Activated CD4-positive, alpha-beta T cell treated with anti-CD3 and anti-CD28 coated beads for 1 hour (primary cell): ENCODE data around the gene IFI44.

Source experiments
- DNase-seq: peaks from one replicate; pipeline ENCODE4 v3.0.0-alpha.2; 2020

The IFI44 gene

GRCh38 chr1:78649628-78650027, at the start of gene IFI44:
Gene IFI44 (plus strand): TSS chr1:78649831. CDS start chr1:78650196, 365 bp downstream.
- peak; percentile 76 for DNase-seq

DNA sequence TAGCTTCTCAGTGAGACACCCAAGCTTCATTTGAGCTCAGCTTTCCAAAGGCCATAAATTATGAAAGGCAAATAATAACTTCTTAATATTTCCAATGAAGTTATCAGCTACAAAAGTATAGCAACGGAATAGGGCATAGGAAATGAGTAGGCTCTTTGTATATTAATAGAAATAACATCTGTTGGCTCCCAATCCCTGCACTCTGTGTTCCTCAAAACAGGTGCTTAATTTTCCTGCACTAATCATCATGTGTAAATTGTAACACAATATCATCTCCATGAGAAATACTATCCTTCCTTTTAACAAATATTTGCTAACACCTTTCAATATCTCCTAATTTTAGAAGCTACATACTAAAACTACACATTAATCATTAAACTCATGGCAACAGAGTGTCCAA, 48.6 kb upstream of the IFI44 start:
- DNase-seq: no peak

DNA sequence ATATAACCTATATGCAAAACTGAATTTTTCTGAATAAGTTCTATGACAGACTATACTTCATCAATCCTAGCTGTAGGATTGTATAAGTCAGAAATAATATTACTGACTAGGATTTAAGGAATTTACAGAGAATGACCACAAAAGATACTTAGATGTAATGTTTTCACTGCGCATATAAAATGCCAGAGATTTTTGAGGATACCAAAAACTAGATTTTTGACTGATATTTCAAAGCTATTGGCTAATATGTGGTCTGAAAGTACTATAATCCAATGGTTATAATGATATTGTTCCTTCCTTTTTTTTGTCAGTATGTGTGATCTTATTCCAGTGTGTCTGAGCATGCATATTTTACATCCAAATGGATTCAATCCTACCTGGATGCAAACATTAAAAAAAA, 46.4 kb upstream of the IFI44 start:
- DNase-seq: no peak

DNA sequence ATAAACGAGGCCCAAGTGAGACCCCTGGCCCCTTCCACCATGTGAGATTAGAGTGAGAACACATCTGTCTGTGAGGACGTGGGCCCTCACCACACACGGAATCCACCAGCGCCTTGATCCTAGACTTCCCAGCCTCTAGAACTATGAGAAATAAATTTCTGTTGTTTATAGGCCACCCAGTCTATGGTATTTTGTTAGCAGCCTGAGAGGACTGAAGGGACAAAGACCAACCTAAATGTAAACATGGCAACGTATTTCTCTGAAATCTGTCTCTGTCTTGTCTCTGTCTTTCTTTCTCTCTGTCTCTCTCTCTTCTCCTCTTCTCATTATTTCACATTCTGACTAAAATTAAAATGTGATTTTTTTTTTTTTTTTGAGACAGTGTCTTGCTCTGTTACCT, 45.0 kb upstream of the IFI44 start:
- no peak for DNase-seq

DNA sequence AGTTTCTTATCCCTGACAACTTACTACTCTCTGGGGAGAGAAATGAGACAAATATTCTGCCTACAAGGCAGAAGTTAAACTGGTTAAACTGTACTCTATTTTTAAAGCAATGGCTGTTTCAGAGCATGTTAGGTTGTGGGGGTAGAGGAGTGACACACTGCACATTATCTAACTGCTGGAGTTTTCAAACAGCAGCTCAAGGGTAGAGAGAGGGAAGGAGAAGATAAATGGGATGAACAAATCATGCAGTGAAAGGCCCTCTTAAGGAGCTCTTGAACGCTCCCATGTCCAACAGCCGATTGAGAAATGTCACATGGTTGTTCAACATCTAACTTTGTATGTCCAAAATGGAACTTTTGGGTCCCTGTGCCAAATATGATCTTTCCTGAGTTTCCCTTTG, 43.4 kb upstream of the IFI44 start:
- no peak for DNase-seq

DNA sequence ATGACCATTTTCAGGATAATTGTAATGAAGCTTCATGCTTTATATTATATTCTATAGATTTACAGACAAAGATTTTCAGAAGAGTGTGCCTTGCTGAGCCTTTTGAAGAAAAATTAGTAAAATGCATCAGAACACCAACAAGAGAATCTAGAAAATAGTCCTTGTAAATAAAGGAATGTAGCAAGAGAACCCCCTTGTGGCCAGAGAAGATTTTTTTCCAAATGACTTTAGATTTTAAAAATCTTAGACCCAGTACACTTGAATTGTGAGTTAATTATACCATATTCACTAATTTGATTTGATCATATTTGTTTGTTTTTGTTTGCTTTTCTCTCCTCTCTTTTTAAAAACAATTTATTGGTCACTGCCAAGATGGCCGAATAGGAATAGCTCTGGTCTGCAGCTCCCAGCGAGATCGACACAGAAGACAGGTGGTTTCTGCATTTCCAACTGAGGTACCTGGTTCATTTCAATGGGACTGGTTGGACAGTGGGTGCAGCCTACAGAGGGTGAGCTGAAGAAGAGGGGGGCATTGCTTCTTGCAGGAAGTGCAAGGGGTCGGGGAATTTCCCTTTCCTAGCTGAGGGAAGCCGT, 42.2 kb upstream of the IFI44 start:
- no peak for DNase-seq

- no peak for DNase-seq
Measured at GRCh38 chr1:78607944-78608343, 41.7 kb upstream of the IFI44 start.

GRCh38 chr1:78617615-78618026, 32.0 kb upstream of the IFI44 start:
- DNase-seq: peak; percentile 24

DNA sequence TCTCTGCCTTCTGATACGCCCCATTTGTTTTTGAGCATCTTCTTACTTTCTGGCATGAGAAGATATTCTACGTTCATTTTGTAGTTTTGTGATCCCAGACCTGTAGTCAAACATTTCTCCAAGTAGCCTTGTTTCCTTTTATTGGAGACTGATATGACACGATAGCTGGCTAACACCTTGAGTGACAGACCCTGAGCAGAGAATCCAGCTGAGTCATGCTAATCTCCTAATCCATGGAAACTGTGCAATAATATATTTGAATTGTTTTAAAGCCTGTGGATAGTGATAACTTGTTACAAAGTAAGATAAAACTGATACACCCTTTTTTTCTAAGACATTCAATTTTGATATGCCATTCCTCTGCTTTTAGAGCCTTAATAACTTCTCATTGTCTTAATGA, 30.6 kb upstream of the IFI44 start:
- DNase-seq: no peak

GRCh38 chr1:78619446-78619802, 30.2 kb upstream of the IFI44 start:
- DNase-seq: no peak

DNA sequence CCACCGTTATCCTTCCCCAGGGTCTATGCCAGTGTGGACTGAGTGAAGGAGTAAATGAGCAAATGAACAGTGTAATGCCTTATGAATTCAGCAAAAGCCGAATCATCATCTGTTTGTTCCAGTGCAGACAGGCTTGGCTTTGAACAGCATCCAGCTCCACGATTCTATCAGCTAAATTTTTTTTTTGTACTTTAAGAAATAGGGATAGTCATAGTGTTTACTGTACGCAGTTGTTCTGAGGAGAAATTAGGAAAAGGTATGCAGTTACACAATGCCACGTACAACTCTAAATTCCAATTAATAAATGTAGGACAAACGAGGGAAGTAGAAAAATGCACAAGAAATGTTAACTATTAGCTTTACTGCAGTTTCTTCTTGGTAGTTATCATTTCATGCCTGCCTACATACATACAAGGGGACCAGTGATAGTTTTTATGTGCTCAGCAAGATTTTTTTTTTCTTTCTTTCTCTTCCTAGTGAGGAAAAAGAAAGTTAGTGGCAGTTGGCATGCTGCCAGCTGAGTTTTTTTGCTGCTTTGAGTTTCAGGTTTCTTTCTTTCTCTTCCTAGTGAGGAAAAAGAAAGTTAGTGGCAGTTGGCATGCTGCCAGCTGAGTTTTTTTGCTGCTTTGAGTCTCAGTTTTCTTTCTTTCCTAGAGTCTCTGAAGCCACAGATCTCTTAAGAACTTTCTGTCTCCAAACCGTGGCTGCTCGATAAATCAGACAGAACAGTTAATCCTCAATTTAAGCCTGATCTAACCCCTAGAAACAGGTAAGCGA, 29.6 kb upstream of the IFI44 start, which contains the start of gene IFI44L:
Gene IFI44L, plus strand, starts transcription at position 646 of the 777 bp plus-strand sequence. CDS start 7,468 bp downstream, outside the sequence.
- DNase-seq: peak; percentile 79

DNA sequence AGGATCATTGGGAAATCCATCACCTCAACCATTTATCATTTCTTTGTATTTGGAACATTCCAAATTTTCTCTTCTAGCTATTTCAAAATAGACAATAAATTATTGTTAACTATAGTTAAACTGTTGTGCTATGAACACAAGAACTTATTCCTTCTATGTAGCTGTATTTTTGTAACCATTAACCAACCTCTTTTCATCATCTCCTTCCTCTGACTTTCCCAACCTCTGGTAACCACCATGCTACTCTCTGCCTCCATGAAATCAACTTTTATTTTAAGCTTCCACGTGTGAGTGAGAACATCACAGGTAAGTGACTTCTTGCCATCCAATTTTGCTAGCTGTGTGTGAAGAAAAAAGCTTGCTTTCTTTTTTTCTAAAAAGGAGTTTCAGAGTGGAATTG, 29.0 kb upstream of the IFI44 start:
- no peak for DNase-seq

DNA sequence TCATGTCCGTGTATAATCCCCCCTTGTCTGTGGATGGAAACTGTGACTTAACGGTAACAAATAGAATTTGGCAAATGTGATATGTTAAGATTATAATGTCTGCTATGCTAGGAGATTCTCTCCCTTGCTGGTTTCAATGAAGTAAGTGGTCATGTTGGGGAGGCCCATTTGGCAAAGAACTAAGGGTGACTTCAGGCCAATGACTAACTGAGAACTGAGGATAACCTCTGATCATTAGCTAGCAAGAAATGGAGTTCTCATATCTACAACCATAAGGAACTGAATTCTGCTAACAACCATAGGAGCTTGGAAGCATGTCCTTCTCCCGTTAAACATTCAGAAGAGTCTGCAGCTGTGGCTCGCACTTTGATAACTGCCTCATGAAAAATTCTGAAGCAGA, 27.1 kb upstream of the IFI44 start:
- DNase-seq: no peak

- DNase-seq: no peak
Measured at GRCh38 chr1:78624035-78624434, 25.6 kb upstream of the IFI44 start.

DNA sequence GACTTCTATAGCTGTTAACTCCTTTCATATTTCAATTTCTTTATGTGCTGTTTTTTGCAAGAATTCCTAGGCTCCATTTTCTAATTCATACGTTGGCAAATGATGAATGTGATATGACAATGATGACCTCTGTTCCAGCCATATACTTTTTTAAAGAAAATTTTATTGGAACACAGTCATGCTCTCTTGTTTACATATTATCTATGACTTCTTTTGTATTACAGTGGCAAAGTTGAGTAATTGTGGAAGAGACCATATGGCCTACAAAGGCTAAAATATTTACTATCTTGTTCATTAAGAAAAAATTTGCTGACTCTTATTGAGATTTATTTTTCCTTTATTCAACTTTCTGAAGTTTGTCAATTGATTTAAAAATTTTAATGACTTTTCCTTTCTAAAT, 22.3 kb upstream of the IFI44 start:
- no peak for DNase-seq

- DNase-seq: no peak
Measured at GRCh38 chr1:78630600-78630999, 19.0 kb upstream of the IFI44 start.

- no peak for DNase-seq
Measured at GRCh38 chr1:78633209-78633608, 16.4 kb upstream of the IFI44 start.

- DNase-seq: no peak
Measured at GRCh38 chr1:78640462-78640861, 9.2 kb upstream of the IFI44 start.

- DNase-seq: no peak
Measured at GRCh38 chr1:78641558-78641957, 8.1 kb upstream of the IFI44 start.

DNA sequence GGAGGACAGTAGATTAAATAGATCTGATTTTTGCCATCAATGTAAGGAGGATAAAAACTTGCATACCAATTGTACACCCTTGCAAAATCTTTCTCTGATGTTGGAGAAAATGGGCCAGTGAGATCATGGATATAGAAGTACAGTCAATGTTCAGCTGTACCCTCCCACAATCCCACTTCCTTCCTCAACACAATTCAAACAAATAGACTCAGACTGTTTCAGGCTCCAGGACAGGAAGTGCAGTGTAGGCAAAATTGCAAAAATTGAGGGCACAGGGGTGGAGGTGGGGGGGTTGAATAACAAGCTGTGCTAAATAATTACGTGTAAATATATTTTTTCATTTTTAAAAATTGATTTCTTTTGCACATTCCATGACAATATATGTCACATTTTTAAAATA, 3.9 kb upstream of the IFI44 start:
- no peak for DNase-seq

- DNase-seq: no peak
Measured at GRCh38 chr1:78647238-78647637, 2.4 kb upstream of the IFI44 start.

- DNase-seq: no peak
Measured at GRCh38 chr1:78650114-78650660, 556 bp downstream of the IFI44 start.

GRCh38 chr1:78651241-78651640, 1.6 kb downstream of the IFI44 start:
- DNase-seq: no peak

GRCh38 chr1:78652019-78652560, 2.5 kb downstream of the IFI44 start:
- no peak for DNase-seq
